Thyroid gland (tissue), 4 donors: ENCODE results near the gene WDR77. TPM values are rescaled to one million over a fixed set of nuclear protein-coding genes. Genes with fewer than 3 reads are reported as not detected.

ENCODE experiments used
- DNase-seq, 2 donors: peaks; one replicate each; pipeline ENCODE4 v3.0.0-alpha.2; 2019
- H3K27ac ChIP-seq, 3 donors: fragments of 200-600 bp; sonication (generic); 1 replicate in 2 of 3; 2 replicates in 1 of 3; pipeline ENCODE4 v1.5.1; 2016 to 2019; ENCODE audit warnings: mild to moderate bottlenecking in 1 of 3, moderate library complexity in 1 of 3
- H3K27me3 ChIP-seq: fragments of 200-600 bp; sonication (generic); one replicate; pipeline ENCODE4 v1.5.1; 2019
- H3K36me3 ChIP-seq, 2 donors: fragments of 200-600 bp; sonication (generic); one replicate each; pipeline ENCODE4 v1.5.1; 2016 to 2019
- H3K4me1 ChIP-seq, 2 donors: fragments of 200-600 bp; sonication (generic); one replicate each; pipeline ENCODE4 v1.5.1; 2017 to 2019
- H3K4me3 ChIP-seq, 3 donors: fragments of 200-600 bp; sonication (generic); replicated peaks in 1 of 3; 1 replicate in 2 of 3; 2 replicates in 1 of 3; pipeline ENCODE4 v1.5.1; 2016; ENCODE audit warnings: mild to moderate bottlenecking in 1 of 3
- H3K9me3 ChIP-seq: fragments of 200-600 bp; sonication (generic); one replicate; pipeline ENCODE4 v1.5.1; 2017
- CTCF ChIP-seq, 6 experiments: fragments of 200-600 bp in 3 of 6; fragments of 450-650 bp in 3 of 6; sonication (generic) in 3 of 6; IDR thresholded peaks; one replicate each; pipeline ENCODE4 v1.5.1; 2016 to 2019; ENCODE audit warnings: antibody characterized with exemption in 6 of 6, mild to moderate bottlenecking in 2 of 6, inconsistent platforms in 1 of 6, moderate library complexity in 1 of 6
- POLR2A ChIP-seq, 2 donors: fragments of 450-650 bp; IDR thresholded peaks; one replicate each; pipeline ENCODE4 v1.6.1; 2017; ENCODE audit warnings: antibody characterized with exemption in 2 of 2, mild to moderate bottlenecking in 2 of 2, moderate library complexity in 1 of 2
- WGBS, 2 donors: methylation state at CpG; one replicate each; pipeline ENCODE4 v1.1.5; 2017; 5-methylcytosine and 5-hydroxymethylcytosine counted together
- intact Hi-C: fragments of 100-400 bp; cut with DNase I; formaldehyde crosslinking; loops from one replicate; pipeline ENCODE4 v1.15.1; 2023
- total RNA-seq, 4 donors: library from RNA; depleted of rRNA; stranded (reverse); fragments of >200 nt; gene quantifications; one replicate each; pipeline ENCODE4 v1.2.3, GENCODE V29; 2016

Gene WDR77
- total RNA-seq, 4 donors from 2014 or later: 19.5 to 36.1 (median 26.3) TPM

GRCh38 chr1:111483166-111483565, 34.1 kb upstream of the WDR77 start:
- DNase-seq: no peak
- no peaks in the 10 kb centered on the region for H3K36me3 ChIP-seq
- TF ChIP-seq POLR2A (IDR thresholded peaks at IDR 0.05) (no peak), CTCF (IDR thresholded peaks at IDR 0.05) (no peak)
- no peaks in the 10 kb centered on the region for H3K27me3 ChIP-seq
- H3K4me1 ChIP-seq: no peaks in the 10 kb centered on the region
- intact Hi-C loops: loop anchor here (10.0 kb wide), 1 partner anchor 272 kb away; the partner anchor contains the start of gene DDX20
- no peak overlapping the region for H3K4me3 ChIP-seq
- H3K27ac ChIP-seq: no peak overlapping the region
- H3K9me3 ChIP-seq: no peaks in the 10 kb centered on the region
- WGBS, 2 donors: 59 to 81% methylated on average over 3 of the region's 3 CpGs

- peak; percentile 80 to 83 for DNase-seq
- no peak overlapping the region for H3K27ac ChIP-seq
- H3K9me3 ChIP-seq: no peaks in the 10 kb centered on the region
- no peaks in the 10 kb centered on the region for H3K27me3 ChIP-seq
- TF ChIP-seq POLR2A (IDR thresholded peaks at IDR 0.05) (no peak), CTCF (IDR thresholded peaks at IDR 0.05) (peak; percentile 19 to 83 (median 70))
- intact Hi-C loops: loop anchor here (10.0 kb wide), 1 partner anchor 273 kb away; the partner anchor contains the start of gene DDX20
- no peaks in the 10 kb centered on the region for H3K4me1 ChIP-seq
- H3K4me3 ChIP-seq: no peak overlapping the region
- H3K36me3 ChIP-seq: no peaks in the 10 kb centered on the region
- WGBS, 2 donors: 34 to 35% methylated on average over 8 of the region's 8 CpGs
Measured at GRCh38 chr1:111481387-111482221, 32.5 kb upstream of the WDR77 start.

- intact Hi-C loops: loop anchor here (10.0 kb wide), 1 partner anchor 274 kb away; the partner anchor contains the start of gene DDX20
- Histone ChIP-seq H3K27me3 (no peaks in the 10 kb centered on the region), H3K36me3 (no peaks in the 10 kb centered on the region), H3K4me1 (no peaks in the 10 kb centered on the region), H3K9me3 (no peaks in the 10 kb centered on the region), H3K27ac (no peak overlapping the region), H3K4me3 (no peak overlapping the region)
- TF ChIP-seq POLR2A (IDR thresholded peaks at IDR 0.05) (no peak), CTCF (IDR thresholded peaks at IDR 0.05) (no peak)
- 76 to 87% methylated on average over 1 of the region's 1 CpG for WGBS, 2 donors
- DNase-seq: no peak
Measured at GRCh38 chr1:111480674-111481073, 31.6 kb upstream of the WDR77 start.

GRCh38 chr1:111476761-111477309, 27.8 kb upstream of the WDR77 start:
- intact Hi-C loops: no loop called here
- DNase-seq: no peak
- TF ChIP-seq CTCF (IDR thresholded peaks at IDR 0.05) (no peak), POLR2A (IDR thresholded peaks at IDR 0.05) (no peak)
- Histone ChIP-seq H3K4me1 (no peaks in the 10 kb centered on the region), H3K27ac (no peak overlapping the region), H3K27me3 (no peaks in the 10 kb centered on the region), H3K9me3 (no peaks in the 10 kb centered on the region), H3K36me3 (no peaks in the 10 kb centered on the region), H3K4me3 (no peak overlapping the region)
- 57 to 72% methylated on average over 2 of the region's 2 CpGs for WGBS, 2 donors

- Histone ChIP-seq H3K27me3 (no peaks in the 10 kb centered on the region), H3K36me3 (no peaks in the 10 kb centered on the region), H3K9me3 (no peaks in the 10 kb centered on the region), H3K4me1 (no peaks in the 10 kb centered on the region), H3K27ac (no peak overlapping the region), H3K4me3 (no peak overlapping the region)
- DNase-seq: no peak
- TF ChIP-seq POLR2A (IDR thresholded peaks at IDR 0.05): no peak
- TF ChIP-seq CTCF (IDR thresholded peaks at IDR 0.05): no peak
- intact Hi-C loops: no loop called here
Measured at GRCh38 chr1:111476214-111476613, 27.2 kb upstream of the WDR77 start.
